GM19023 (cell line): ENCODE results near the gene CFAP99.
"Not testable (repeated sequence)": the region's sequence is repeated elsewhere in the genome, so short reads cannot be mapped to it uniquely, and the experiment has no call there.

Source experiments
- ATAC-seq: cut with Tn5 transposase; IDR thresholded peaks from one replicate; pipeline ENCODE4 v1.9.1; 2021; ENCODE audit warnings: mild to moderate bottlenecking, moderate library complexity; ENCODE audit not compliant: unreplicated experiment

The CFAP99 gene

DNA sequence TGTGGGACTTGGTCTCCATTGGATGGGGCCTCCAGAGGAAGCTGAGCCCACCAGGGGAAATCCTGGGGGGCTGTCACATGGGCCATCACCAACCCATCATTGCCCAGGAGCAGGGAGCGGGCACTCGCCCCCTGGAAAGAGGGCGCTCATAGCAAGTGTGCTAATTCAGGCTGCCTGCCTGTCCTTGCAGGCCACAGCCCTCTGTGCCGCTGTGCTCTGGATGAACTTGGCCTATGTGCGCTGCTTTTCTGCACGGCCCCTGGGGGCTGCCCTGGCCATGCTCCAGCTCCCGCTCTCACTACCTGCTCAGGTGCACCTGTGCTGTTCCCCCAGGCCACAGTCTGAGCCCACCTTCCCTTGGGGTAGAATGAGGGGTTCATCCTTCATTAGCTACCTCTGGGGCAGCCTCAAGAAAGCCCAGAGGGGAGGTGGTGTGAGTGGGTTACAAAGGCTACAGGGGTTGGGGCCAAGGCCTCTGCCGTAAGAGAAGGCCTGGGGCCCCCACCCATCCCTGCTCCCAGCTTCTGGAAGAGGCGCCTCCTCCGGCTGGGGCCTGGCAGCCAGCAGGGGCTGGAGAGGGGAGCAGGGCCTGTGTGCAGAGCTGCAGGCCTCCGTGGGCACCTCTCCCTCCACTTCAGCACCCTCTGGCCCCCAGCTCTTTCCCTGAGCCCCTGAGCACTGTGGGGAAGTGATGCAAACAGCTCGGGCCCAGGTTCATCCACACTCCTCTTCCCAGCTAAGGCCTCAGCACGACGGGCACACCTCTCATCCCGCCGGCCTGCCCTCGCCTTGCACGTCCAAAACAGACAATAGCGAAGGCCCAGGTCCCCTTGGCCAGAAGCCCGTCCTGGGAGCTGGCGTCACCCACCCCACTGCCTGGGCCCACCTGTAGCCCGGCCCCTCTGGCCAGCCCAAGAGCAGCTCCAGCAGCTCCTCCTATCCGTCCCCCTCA lies 8.9 kb downstream of the CFAP99 start:
- ATAC-seq, result no peak

DNA sequence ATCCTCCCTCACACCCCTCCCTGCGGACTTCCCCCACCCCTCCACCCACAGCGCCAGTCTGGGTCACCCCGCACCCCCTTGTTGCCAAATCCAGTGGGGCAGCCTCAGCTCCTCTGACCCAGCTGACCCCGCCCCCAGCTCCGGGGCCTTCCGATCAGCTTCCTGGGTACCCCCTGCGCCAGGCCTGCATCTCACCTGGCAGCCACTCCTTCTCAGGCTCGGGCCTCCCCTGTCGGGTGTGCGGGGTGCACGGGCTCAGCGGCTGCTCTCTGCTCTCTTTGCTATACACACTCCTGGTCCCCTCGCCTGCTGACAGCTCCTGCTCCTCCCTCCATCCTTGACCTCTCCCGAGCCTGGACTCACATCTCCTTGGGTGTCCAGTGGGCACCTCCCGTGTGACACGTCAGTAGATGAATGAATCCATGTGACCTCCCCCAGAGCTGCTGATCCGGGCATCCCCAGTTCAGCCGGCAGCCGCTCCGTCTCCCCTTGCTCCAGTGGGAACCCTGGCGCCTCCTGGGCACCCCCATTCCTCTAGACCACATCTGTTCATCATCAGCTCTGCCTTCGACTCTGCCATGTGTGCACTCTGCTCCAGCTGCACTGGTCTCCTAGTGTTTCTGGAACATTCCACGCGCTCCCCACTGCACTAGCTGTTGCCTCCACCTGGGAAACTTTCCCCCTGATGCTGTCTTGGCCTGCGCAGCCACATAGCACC lies 9.9 kb downstream of the CFAP99 start:
- ATAC-seq, result no peak

DNA sequence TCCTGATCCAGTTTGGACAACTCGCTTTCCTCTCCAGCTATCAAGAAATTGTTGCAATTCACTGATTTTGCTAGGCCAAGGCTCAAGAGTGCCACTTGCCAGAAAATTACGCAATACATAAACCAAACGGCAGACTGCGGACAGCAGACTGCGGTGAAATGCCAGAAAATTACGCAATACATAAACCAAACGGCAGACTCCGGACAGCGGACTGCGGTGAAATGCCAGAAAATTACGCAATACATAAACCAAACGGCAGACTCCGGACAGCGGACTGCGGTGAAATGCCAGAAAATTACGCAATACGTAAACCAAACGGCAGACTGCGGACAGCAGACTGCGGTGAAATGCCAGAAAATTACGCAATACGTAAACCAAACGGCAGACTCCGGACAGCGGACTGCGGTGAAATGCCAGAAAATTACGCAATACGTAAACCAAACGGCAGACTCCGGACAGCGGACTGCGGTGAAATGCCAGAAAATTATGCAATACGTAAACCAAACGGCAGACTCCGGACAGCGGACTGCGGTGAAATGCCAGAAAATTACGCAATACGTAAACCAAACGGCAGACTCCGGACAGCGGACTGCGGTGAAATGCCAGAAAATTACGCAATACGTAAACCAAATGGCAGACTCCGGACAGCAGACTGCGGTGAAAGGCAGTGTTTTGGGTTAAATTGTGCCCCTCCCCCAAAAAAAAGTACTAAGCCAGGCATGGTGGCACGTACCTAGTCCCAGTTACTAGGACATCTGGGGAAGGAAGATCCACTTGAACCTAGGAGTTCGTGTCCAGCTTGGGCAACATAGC lies 11.4 kb downstream of the CFAP99 start:
- ATAC-seq, result not testable (repeated sequence)

DNA sequence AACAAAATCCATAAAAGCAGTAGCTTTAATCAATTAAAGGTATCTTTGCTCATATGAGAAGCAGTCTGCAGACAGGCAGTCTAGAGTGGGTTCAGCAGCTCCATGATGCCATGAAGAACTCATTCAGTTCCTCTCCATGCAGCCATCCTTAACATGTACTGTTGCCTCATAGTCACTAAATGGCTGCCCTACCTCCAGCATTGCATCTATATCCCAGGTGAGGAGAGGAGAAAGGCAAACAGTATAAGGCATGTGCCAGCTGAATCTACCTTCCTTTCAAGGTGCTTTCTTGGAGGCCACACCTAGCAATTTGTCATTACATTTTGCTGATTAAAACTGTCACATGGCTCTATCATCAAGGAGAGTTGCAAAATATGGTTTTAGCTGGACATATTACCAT lies 13.2 kb downstream of the CFAP99 start:
- ATAC-seq, result no peak

DNA sequence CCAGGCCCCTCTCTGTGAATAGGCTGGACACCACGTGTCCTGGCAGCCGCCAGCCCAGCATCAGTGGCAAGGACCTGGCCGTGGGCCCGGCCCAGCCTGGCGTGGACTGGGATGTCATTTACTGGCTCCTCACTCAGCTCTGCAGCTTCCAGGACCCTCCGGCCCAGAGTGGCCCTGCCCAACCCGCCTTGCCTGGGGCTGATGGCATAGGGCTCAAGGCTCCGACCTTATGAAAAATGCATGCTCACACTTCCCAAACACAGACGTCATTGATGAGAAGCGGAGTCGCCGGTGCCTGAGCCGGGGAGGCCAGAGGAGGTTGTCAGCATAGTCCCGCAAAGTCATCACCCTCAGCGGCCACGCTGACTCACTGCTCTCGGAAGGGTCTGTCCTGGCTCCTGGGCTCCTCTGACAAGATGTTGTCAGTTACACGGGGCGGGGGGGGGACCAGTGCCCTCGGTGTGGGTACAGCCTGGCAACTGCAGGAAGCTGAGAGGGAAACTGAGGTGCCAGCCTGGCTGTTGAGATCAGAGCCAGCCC lies 14.3 kb downstream of the CFAP99 start:
- no peak for ATAC-seq

DNA sequence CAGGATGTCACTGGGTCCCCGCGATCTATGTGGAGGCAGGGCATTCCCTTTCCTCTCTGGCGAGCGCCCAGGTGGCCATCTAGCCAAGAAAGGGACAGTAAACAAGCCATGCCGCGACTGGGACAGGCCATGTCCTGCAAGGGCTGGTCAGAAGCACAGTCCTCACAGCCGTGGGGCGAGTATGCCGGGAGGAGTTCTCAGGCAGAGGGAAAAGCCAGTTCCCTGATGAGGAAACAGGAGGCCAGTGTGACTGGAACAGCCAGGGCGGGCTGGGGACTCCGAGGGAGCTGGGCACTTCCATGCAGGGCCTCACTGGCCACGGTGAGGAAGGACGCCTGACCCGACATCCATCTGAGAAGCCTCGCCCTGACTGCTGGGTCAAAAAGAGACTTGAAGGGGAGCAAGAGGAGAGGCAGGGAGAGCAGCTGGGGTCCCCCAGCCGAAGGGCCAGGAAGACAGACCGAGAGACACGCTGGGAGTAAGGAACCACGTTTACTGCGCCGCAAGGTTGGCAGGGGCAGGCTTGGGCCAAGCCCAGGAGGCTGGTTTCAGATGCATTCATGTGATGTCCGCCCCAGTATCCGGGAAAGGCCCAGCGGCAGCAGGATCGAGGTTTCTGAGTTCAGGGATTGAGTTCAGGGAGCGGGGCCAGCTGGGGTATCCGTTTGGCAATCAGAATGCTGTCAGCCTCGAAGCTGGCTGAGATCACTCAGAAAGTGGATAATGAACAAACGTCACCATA lies 15.0 kb downstream of the CFAP99 start:
- ATAC-seq, result no peak

DNA sequence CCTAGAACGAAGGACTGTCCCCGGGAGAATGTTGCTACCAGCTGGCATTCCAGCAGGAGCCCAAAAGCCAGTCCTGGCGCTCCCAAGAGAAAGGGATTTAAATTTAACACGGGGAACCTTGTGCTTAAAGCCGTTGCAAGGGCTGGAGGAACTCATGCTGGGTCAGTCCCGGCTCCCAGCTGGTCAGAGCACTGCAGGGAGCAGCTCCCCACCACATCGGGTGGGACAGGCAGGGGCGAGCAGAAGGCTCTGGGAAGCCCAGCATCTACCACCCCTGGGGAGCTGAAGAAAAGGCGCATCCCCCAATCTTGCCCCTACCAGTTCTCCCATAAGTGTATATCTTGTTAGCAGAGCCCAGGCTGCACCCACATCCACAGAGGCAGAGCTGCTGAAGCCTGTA lies 15.7 kb downstream of the CFAP99 start:
- ATAC-seq, result no peak

DNA sequence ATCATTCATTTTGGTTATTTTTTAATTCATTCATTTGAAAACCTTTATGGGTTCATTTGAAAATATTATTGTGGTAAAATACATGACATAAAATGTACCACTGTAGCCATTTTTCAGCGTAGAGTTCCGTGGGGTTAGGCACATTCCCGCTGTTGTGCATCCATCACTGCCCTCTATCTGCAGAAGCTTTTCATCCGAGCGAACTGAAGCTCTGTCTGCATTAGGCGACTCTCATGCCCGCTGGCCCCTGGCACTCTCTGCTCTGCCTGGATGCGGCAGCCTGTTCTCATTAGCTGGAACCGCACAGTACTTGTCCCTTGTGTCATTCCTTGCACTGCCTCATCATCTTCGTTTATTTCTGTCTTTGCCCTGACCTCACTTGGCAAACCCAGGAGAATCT lies 17.5 kb downstream of the CFAP99 start:
- ATAC-seq, result no peak

DNA sequence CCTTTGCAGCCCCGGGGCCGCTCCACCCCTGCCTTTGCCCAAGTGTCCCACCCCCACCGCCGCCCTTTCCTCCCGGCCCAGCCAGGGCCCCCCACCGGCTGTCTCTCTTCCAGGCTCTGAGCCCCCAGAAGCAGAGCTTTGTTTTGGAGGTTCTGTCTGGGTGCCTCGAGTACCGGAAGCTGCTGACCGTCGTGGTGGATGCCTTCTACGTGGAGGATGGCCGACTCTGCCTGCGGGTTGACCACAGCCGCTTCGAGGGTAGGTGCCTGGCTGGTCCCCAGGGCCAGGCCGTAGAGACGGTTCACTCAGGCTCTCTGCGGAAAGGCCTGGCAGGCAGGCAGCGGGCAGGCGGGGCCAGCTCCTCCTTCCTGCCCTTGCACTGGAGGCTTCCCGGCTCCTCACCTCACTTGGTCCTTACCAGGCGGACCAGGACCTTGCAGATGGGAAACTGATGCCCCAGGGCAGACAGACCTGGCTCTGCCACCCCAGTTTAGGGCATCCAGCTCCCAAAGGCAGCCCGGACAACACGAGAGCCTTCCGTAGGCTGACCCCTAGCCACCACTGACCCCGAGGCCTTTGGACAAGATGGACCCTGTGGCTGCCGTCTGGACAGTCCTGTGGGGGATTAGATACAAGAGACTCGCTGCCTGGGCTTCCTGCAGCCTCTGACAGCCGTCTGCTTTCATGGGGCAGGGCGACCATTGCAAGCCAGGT lies 18.2 kb downstream of the CFAP99 start:
- ATAC-seq, result no peak

DNA sequence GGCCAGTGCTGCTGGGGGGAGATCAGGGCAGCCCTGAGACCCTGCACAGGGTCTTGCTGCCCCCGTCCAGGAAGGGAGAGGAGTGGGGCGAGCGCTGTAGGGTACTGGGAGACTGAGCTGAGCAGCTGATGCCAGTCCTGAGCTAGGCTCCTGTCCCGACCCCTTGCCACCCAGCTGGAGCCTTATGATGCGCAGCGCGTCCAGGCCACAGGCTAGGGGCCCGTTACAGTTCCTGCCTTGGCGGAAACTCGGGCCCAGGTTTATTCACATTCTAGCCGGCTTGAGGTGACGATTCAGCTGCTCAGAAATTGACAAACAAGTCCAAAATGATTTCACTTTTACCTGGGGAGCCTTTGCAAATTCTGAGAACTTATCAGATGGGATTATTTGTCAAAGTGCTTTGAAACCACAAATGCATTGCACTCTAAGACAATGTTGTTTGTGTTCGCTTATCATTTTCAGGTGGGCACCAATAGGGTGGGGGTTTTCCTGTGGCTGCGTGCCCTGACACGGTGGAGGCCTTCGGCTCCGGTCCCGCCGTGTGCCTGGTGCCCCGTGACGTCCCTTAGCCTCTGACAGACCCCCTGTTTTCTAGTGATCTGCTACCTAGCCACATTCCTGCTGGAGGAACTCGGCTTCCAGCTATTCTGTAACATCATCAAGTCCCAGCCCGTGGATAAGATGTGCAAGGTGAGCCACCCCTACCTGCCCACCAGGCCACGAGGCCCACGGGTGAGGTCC lies 18.9 kb downstream of the CFAP99 start:
- ATAC-seq, result no peak

DNA sequence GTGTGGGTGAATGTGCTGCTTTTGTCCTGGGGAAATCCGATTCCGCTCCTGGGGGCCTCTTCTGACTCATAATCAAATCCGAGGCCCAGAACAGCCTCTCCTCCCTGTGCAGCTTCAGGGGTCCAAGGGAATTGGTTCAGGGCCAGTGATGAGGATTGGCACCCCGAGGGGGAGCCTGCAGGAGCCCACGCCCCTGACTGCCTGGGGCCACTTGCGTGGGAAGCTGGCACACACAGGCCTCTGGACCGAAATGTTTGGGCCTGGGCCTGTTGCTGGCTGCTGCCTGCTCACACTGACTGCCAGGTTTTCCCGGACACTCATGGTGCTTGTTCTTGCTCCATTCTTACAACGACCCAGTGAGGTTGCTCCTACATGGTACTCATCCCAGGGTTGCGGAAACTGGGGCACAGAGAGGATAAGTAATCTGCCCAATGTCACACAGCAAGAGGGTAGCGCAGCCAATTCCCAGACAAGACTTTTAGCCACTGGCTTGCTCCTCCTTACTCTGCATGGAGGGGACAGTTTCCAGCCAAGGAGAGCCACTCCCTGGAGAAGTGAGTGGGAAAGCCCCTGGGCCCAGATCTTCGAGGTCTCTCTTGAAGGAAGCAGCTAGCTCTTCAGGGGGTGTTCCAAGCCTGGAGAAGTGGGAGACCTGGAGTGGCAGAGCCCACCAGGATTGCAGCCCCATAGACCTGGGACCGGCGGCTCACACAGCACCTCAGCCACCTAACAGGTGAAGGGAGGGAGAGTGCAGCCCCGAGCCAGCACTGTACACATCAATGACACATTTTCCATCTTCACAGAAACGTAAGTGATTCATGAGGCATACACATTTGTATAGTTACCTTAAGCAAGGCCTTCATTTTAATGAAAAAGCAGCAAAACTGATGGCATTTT lies 20.3 kb downstream of the CFAP99 start:
- no peak for ATAC-seq

DNA sequence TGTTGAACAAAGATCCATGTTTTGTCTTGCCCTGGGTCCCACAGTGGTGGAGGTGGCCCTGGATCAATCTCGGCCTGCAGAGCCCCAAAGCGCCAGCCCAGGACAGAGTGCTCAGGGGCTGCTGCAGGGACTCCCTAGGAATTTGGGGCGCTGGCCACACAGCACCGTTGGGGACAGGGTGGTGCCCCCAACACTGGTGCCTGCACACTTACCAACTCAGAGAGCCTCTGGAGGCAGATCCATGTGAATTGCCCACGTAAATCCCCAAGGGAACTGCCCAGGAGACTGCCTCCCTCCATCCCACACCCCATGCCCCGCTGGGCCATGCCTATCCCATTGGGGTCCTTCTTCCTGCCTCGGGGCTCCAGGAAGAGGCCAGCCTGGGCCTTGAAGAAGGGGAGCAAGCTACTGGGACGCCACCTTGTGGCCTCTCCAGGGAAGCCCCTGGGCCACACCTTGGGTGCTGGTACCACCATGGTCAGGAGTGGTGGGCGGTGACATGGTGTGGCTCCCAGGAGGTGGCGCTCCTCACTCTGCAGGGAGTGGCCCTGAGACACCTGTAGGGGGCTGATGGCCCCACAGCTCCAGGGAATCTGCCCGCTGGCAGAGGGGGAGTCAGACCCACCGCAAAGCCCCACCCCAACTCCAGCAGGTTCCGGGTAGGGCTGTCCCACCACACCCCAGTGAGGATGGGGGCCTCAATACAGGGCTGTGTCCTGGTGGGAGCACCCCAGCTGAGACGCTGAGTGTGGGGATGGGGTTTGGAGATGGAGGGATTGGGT lies 22.8 kb downstream of the CFAP99 start:
- peak; percentile 79 for ATAC-seq

DNA sequence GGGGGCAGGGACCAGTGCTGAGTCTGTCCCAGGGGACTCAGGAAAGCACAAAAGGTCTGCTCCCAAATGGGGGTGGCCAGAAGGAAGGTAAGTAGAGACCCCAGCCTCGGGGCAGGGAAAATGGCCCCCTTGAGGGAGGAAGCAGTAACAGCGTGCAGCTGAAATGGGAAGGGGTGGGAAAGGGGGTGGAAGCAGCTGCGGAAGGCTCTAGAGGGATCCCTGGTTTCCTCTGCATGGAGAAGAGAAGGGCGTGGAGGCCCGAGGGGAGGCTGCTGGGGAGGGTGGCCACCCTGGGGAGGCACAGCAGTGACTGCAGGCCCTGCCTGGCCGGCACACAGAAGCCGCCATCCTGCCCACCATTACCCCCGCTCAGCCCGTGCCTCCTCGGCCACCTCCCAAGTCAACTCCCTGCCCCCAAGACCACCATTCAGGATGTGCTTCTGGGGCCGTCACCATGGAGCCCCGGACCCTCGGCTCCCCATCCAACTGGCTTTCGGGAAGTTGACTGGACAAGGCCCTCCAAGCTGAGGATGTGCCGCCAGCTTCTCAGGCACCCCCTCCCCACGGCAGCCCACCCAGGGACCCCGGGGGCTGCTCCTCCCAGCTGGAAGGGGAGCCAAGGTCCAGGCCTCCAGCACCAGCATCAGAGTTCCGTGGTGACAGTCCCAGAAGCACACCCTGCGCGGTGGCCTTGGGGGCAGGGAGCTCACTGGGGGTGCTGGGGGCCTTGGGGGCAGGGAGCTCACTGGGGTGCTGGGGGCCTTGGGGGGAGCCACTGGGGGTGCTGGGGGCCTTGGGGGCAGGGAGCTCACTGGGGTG lies 23.6 kb downstream of the CFAP99 start:
- ATAC-seq, result no peak

DNA sequence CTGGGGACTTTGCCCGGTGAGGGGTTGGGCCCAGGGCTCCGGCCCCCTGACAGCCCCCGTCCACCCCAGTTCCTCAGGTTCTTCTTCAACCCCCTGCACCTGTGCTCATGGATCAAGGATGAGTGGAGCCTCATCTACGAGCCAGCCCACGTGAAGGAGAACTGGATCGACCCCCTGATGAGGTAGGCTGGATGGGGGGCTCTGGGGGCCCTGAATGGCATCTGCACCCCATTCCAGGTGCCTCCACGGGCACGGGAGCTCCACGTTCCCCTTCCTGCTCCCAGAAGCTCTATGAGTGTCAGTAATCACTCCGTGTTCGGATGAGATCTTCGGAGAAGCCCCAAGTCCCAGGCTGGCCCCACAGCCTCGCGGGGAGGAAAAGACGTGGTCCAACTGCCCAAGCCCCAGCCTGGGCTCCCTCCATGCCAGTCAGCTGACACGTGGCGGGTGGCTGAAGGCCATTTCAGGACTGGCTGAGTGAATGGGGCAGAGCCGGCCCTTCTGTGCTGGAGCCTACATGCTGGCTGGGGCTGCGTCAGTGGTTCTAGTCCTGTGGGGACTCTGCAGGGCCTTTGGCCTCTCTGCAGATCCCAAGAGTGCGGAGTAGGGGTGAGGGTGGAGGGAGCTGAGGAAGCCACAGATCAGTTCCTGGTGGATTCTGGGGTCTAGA lies 24.4 kb downstream of the CFAP99 start:
- ATAC-seq, result no peak

DNA sequence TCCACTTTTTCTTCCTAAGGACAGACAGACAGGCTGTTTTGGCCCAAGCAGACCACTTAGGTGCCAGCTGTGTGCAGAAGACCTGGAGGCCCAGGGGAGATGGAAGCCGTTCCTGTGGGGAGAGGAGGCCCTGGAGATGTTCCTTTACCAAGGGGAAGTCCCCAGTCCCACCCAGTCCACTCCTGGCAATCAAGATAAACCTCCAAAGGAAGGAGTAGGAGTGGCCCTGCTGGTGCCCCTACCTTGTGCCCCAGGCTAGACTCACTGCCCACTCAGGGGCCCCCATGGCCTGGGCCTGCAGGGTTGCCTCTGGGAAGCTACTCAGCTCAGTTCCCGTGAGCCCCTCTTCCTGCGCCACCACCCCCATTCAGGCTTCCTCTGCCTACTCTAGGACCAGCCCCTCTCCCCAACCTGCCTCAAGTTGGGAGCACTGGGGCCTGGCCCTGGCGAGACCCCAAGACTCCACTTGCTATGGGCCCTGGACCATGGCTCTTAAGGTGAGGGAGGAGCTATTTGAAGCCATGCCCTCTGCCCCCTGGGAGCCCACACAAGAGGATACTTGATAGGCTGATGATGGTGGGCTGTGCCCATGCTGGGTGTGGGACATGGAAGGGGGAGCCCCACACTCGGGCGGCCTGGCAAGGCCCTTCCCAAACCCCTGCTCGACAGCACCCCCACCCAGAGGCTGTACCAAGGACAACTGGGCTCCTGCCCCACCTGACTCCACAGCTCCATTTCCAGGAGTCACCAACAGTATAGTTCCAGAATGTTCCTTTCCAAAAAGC lies 25.4 kb downstream of the CFAP99 start:
- ATAC-seq, result no peak
